GM12864 (cell line): ENCODE data around the gene SLC38A11.

Experiments
- DNase-seq: peaks from one replicate; pipeline ENCODE4 v3.0.0-alpha.2; 2011; ENCODE audit warnings: low read depth
- H3K4me3 ChIP-seq: 2 replicates; pipeline ENCODE4 v1.5.1; 2011; ENCODE audit warnings: mild to moderate bottlenecking, low read depth, low read length, control low read depth
- CTCF ChIP-seq: IDR thresholded peaks from 2 replicates; pipeline ENCODE4 v1.5.1; 2011; ENCODE audit warnings: low read depth, mild to moderate bottlenecking, moderate library complexity, low read length, control low read depth, inconsistent platforms; ENCODE audit errors: missing control alignments

SLC38A11 gene

DNA sequence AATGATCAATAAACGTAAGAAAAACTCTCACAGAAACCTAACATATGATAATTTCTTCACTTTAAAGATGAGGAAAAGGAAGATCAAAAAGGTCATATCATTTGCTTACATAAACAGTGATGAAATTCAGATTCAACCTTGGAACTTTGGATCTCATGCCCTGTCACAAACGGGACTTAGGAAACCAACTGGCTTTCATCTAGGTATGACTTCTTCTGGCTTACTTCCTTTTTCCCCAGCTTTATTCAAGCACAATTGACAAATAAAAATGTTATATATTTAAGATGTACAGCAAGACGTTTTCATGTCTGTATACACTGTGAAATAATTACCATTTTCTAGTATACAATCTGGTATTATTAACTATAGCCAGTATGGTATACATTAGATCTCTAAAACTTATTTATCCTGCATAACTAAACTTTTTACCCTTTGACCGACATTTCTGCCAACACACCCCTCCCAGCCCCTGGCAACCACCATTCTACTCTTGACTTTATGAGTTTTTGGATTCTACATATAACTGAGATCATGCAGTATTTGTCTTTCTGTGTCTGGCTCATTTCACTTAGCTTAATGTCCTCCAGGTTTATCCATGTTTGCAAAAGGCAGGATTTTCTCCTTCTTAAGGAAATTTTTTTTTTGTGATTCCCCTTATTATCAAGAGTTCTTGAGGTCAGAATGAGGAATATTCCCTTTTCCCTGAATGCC lies 67.7 kb downstream of the SLC38A11 start:
- no peak overlapping the region for H3K4me3 ChIP-seq
- DNase-seq = no peak
- no peak for TF ChIP-seq CTCF

GRCh38 chr2:164882276-164882675 lies 73.0 kb downstream of the SLC38A11 start:
- DNase-seq = no peak
- no peak for TF ChIP-seq CTCF
- H3K4me3 ChIP-seq = no peak overlapping the region

GRCh38 chr2:164881524-164881923 lies 73.8 kb downstream of the SLC38A11 start:
- no peak overlapping the region for H3K4me3 ChIP-seq
- no peak for TF ChIP-seq CTCF
- DNase-seq = no peak

- no peak for TF ChIP-seq CTCF
- no peak for DNase-seq
Measured at GRCh38 chr2:164879901-164880535, 75.3 kb downstream of the SLC38A11 start.

DNA sequence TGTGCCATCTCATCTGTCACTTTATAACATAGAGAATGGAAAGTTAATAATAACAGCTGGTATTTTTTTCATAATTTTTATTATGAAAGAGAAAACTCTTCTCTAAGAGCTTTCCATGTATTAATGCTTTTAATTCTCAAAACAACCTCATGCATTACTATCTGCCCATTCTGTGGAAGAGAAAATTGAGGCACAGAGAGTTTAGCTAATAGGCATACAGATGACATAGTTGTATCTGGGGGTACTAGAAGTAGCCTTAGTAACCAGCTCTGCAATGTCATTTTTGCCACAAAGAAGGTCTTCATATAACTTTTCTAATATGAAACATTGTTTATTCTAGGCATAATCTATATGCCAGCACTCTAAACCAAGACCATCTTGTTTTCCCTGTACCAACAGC lies 77.4 kb downstream of the SLC38A11 start:
- no peak overlapping the region for H3K4me3 ChIP-seq
- DNase-seq = no peak
- TF ChIP-seq CTCF = no peak

More at GRCh38 chr2:164879901-164880535, 75.3 kb downstream of the SLC38A11 start:
- H3K4me3 ChIP-seq = no peak overlapping the region

- H3K4me3 ChIP-seq = no peak overlapping the region
- no peak for DNase-seq
- TF ChIP-seq CTCF = no peak
Measured at GRCh38 chr2:164877169-164877568, 78.2 kb downstream of the SLC38A11 start.
